Suprapubic skin (tissue), 3 donors: ENCODE measurements around the gene UBE4A.

Source experiments
- CTCF ChIP-seq, 2 donors: fragments of 200-600 bp in 1 of 2; fragments of 450-650 bp in 1 of 2; sonication (generic) in 1 of 2; IDR thresholded peaks; one replicate each; pipeline ENCODE4 v1.5.1; 2016 to 2019; ENCODE audit warnings: antibody characterized with exemption in 2 of 2, mild to moderate bottlenecking in 1 of 2, moderate library complexity in 1 of 2
- EP300 ChIP-seq: sonication (generic); formaldehyde crosslinking; IDR thresholded peaks from one replicate; pipeline ENCODE4 v1.6.1; 2017; ENCODE audit warnings: antibody characterized with exemption
- POLR2A ChIP-seq, 2 donors: fragments of 450-650 bp; IDR thresholded peaks; one replicate each; pipeline ENCODE4 v1.6.1; 2017; ENCODE audit warnings: antibody characterized with exemption in 2 of 2, mild to moderate bottlenecking in 2 of 2, moderate library complexity in 2 of 2

GRCh38 chr11:118343248-118343647 lies 16.2 kb upstream of the UBE4A start:
- no peak for TF ChIP-seq POLR2A (IDR thresholded peaks at IDR 0.05)
- TF ChIP-seq CTCF (IDR thresholded peaks at IDR 0.05), result no peak
- TF ChIP-seq EP300, result no peak
